Bone marrow (tissue), 2 donors: Measurements from ENCODE around the gene SLC17A8.
"Not testable (repeated sequence)": the region's sequence is repeated elsewhere in the genome, so short reads cannot be mapped to it uniquely, and the experiment has no call there.

ENCODE experiments used
- DNase-seq, 2 donors: peaks; one replicate each; lab custom pipeline; 2025; lab: John Stamatoyannopoulos, UW

SLC17A8 gene

GRCh38 chr12:100427078-100427477 lies 70.2 kb downstream of the SLC17A8 start:
- DNase-seq: no peak

GRCh38 chr12:100430251-100430650 lies 73.4 kb downstream of the SLC17A8 start:
- DNase-seq: not testable (repeated sequence)

GRCh38 chr12:100433701-100434100 lies 76.8 kb downstream of the SLC17A8 start:
- DNase-seq: no peak

GRCh38 chr12:100434177-100434576 lies 77.3 kb downstream of the SLC17A8 start:
- no peak for DNase-seq

- DNase-seq: no peak
Measured at GRCh38 chr12:100435957-100436356, 79.1 kb downstream of the SLC17A8 start.

GRCh38 chr12:100437038-100437841 lies 80.4 kb downstream of the SLC17A8 start:
- DNase-seq: no peak

- no peak for DNase-seq
Measured at GRCh38 chr12:100439797-100440196, 82.9 kb downstream of the SLC17A8 start.

- DNase-seq: no peak
Measured at GRCh38 chr12:100442403-100442802, 85.5 kb downstream of the SLC17A8 start.

- DNase-seq: no peak
Measured at GRCh38 chr12:100443434-100443833, 86.6 kb downstream of the SLC17A8 start.

GRCh38 chr12:100445081-100445481 lies 88.2 kb downstream of the SLC17A8 start:
- DNase-seq: no peak

GRCh38 chr12:100447381-100447780 lies 90.5 kb downstream of the SLC17A8 start:
- DNase-seq: no peak

GRCh38 chr12:100448656-100449055 lies 91.8 kb downstream of the SLC17A8 start:
- no peak for DNase-seq

GRCh38 chr12:100450735-100451134 lies 93.9 kb downstream of the SLC17A8 start:
- DNase-seq: no peak

GRCh38 chr12:100453951-100454350 lies 97.1 kb downstream of the SLC17A8 start:
- no peak for DNase-seq

- no peak for DNase-seq
Measured at GRCh38 chr12:100455896-100456295, 99.0 kb downstream of the SLC17A8 start.

GRCh38 chr12:100458191-100458590 lies 101.3 kb downstream of the SLC17A8 start:
- no peak for DNase-seq

GRCh38 chr12:100460702-100461101 lies 103.8 kb downstream of the SLC17A8 start:
- no peak for DNase-seq

GRCh38 chr12:100461330-100461973 lies 104.6 kb downstream of the SLC17A8 start:
- no peak for DNase-seq

- no peak for DNase-seq
Measured at GRCh38 chr12:100463661-100464060, 106.8 kb downstream of the SLC17A8 start.

GRCh38 chr12:100464529-100464928 lies 107.7 kb downstream of the SLC17A8 start:
- no peak for DNase-seq

- DNase-seq: no peak
Measured at GRCh38 chr12:100468126-100468525, 111.3 kb downstream of the SLC17A8 start.
